Gastrocnemius medialis (tissue), 4 donors: ENCODE data around the gene ATG2A. TPM values are rescaled to one million over a fixed set of nuclear protein-coding genes. Genes with fewer than 3 reads are reported as not detected.
A peak's percentile ranks its signal among the peaks of the same experiment; 100 is the strongest.

Source experiments
- ATAC-seq, 2 donors: fragments of 150-250 bp; one replicate each; pipeline ENCODE4 v1.9.1; 2016
- DNase-seq, 2 donors: peaks; one replicate each; pipeline ENCODE4 v3.0.0-alpha.2; 2019
- H3K27ac ChIP-seq, 4 donors: fragments of 200-600 bp; sonication (generic); 1 replicate in 1 of 4; 2 replicates in 3 of 4; pipeline ENCODE4 v1.5.1; 2016 to 2018; ENCODE audit warnings: mild to moderate bottlenecking in 2 of 4, moderate library complexity in 1 of 4
- H3K27me3 ChIP-seq, 3 donors: fragments of 200-600 bp; sonication (generic) in 2 of 3; 1 replicate in 1 of 3; 2 replicates in 2 of 3; pipeline versions ENCODE4 v1.5.1 to v1.6.0; 2016 to 2019; ENCODE audit warnings: mild to moderate bottlenecking in 1 of 3, moderate library complexity in 1 of 3
- H3K36me3 ChIP-seq, 2 donors: fragments of 200-600 bp; sonication (generic) in 1 of 2; one replicate each; pipeline ENCODE4 v1.5.1; 2017 to 2018
- H3K4me1 ChIP-seq, 2 donors: fragments of 200-600 bp; sonication (generic) in 1 of 2; one replicate each; pipeline ENCODE4 v1.5.1; 2016 to 2017; ENCODE audit warnings: mild to moderate bottlenecking in 2 of 2
- H3K4me3 ChIP-seq, 4 donors: fragments of 200-600 bp; sonication (generic) in 3 of 4; 1 replicate in 1 of 4; 2 replicates in 3 of 4; pipeline ENCODE4 v1.5.1; 2016 to 2019; ENCODE audit warnings: mild to moderate bottlenecking in 2 of 4
- H3K9me3 ChIP-seq, 3 donors: fragments of 200-600 bp; sonication (generic) in 2 of 3; 1 replicate in 1 of 3; 2 replicates in 2 of 3; pipeline ENCODE4 v1.5.1; 2016 to 2019
- CTCF ChIP-seq, 5 experiments: fragments of 450-650 bp in 3 of 5; fragments of 200-600 bp in 2 of 5; sonication (generic) in 2 of 5; IDR thresholded peaks in 4 of 5; conservative IDR thresholded peaks in 1 of 5; 1 replicate in 4 of 5; 2 replicates in 1 of 5; pipeline ENCODE4 v1.5.1; 2016 to 2019; ENCODE audit warnings: antibody characterized with exemption in 5 of 5, mild to moderate bottlenecking in 3 of 5, moderate library complexity in 3 of 5
- POLR2A ChIP-seq, 2 donors: fragments of 450-650 bp; IDR thresholded peaks; one replicate each; pipeline ENCODE4 v1.6.1; 2017; ENCODE audit warnings: antibody characterized with exemption in 2 of 2, mild to moderate bottlenecking in 2 of 2, moderate library complexity in 2 of 2
- in situ Hi-C, 4 donors: fragments of 200-750 bp; cut with MboI; loops; one replicate each; pipeline versions ENCODE4 v1.15.0 to v1.8.0; 2017; ENCODE audit warnings: low sequenced_read_pairs in 4 of 4
- intact Hi-C: fragments of 100-400 bp; cut with DNase I; formaldehyde crosslinking; loops from one replicate; pipeline ENCODE4 v1.15.1; 2023; ENCODE audit warnings: low total_unique reads
- total RNA-seq, 4 donors: library from RNA; depleted of rRNA; stranded (reverse); fragments of >200 nt; gene quantifications; one replicate each; pipeline versions ENCODE4 v1.1.0 to v1.2.3, GENCODE V29; 2016

Gene ATG2A
- total RNA-seq, 4 donors from 2014 or later: 10.7 to 97.5 (median 37.9) TPM

- in situ Hi-C loops: no loop called here
- DNase-seq (peak in 1 of 2 donors; percentile 37), ATAC-seq (no peak)
- TF ChIP-seq POLR2A (IDR thresholded peaks at IDR 0.05) (no peak), CTCF (IDR thresholded peaks at IDR 0.05 in 4 of 5, conservative IDR thresholded peaks at IDR 0.05 in 1 of 5) (no peak)
- H3K27me3 ChIP-seq: no peaks in the 10 kb centered on the region
- H3K4me1 ChIP-seq: peaks cover 86 to 92% of the 10 kb centered on the region in 2 donors
- H3K36me3 ChIP-seq: no peaks in the 10 kb centered on the region
- H3K9me3 ChIP-seq: no peaks in the 10 kb centered on the region
- no peak overlapping the region for H3K4me3 ChIP-seq
- H3K27ac ChIP-seq: peak overlapping the region; percentile 90 to 94 (median 92)
- intact Hi-C loops: loop anchor here (2.0 to 10.0 kb wide), 2 partner anchors 71 to 261 kb away; partner anchors contain the start of genes PPP2R5B, TM7SF2 and ZNHIT2
These were observed 63.3 kb downstream of the ATG2A start for GRCh38 chr11:64853709-64854108.

GRCh38 chr11:64852804-64853509 lies 64.1 kb downstream of the ATG2A start:
- in situ Hi-C loops (no loop called here), intact Hi-C loops (loop anchor here (10.0 kb wide), 1 partner anchor 262 kb away; the partner anchor contains the start of genes TM7SF2 and ZNHIT2)
- ATAC-seq (no peak), DNase-seq (peak in 1 of 2 donors; percentile 49)
- H3K4me1 ChIP-seq: peaks cover 83 to 93% of the 10 kb centered on the region in 2 donors
- no peak overlapping the region for H3K4me3 ChIP-seq
- no peak for TF ChIP-seq CTCF (IDR thresholded peaks at IDR 0.05 in 4 of 5, conservative IDR thresholded peaks at IDR 0.05 in 1 of 5)
- peak overlapping the region; percentile 90 to 94 (median 92) for H3K27ac ChIP-seq
- no peaks in the 10 kb centered on the region for H3K27me3 ChIP-seq
- no peaks in the 10 kb centered on the region for H3K9me3 ChIP-seq
- H3K36me3 ChIP-seq: no peaks in the 10 kb centered on the region

GRCh38 chr11:64851831-64852351 lies 65.1 kb downstream of the ATG2A start:
- DNase-seq (no peak), ATAC-seq (no peak)
- intact Hi-C loops: loop anchor here (10.0 kb wide), 1 partner anchor 263 kb away; the partner anchor contains the start of genes TM7SF2 and ZNHIT2
- no peaks in the 10 kb centered on the region for H3K36me3 ChIP-seq
- H3K27me3 ChIP-seq: no peaks in the 10 kb centered on the region
- no peak overlapping the region for H3K4me3 ChIP-seq
- TF ChIP-seq POLR2A (IDR thresholded peaks at IDR 0.05): no peak
- TF ChIP-seq CTCF (IDR thresholded peaks at IDR 0.05 in 4 of 5, conservative IDR thresholded peaks at IDR 0.05 in 1 of 5): no peak
- in situ Hi-C loops: no loop called here
- H3K4me1 ChIP-seq: peaks cover 79 to 84% of the 10 kb centered on the region in 2 donors
- peak overlapping the region; percentile 33 to 94 (median 62) for H3K27ac ChIP-seq
- no peaks in the 10 kb centered on the region for H3K9me3 ChIP-seq

- H3K27me3 ChIP-seq: no peaks in the 10 kb centered on the region
- H3K9me3 ChIP-seq: no peaks in the 10 kb centered on the region
- H3K27ac ChIP-seq: peak overlapping the region; percentile 33 to 65 (median 62)
- H3K4me3 ChIP-seq: no peak overlapping the region
- H3K4me1 ChIP-seq: peaks cover 71 to 76% of the 10 kb centered on the region in 2 donors
- intact Hi-C loops (loop anchor here (10.0 kb wide), 1 partner anchor 264 kb away; the partner anchor contains the start of genes TM7SF2 and ZNHIT2), in situ Hi-C loops (no loop called here)
- ATAC-seq (no peak), DNase-seq (no peak)
- TF ChIP-seq POLR2A (IDR thresholded peaks at IDR 0.05): no peak
- peak in 1 of 5 experiments; percentile 9 for TF ChIP-seq CTCF (IDR thresholded peaks at IDR 0.05 in 4 of 5, conservative IDR thresholded peaks at IDR 0.05 in 1 of 5)
- no peaks in the 10 kb centered on the region for H3K36me3 ChIP-seq
These were observed 65.9 kb downstream of the ATG2A start for GRCh38 chr11:64850979-64851567.
